ENCODE data around the gene FAAP24. TPM values are rescaled to one million over a fixed set of nuclear protein-coding genes. Genes with fewer than 3 reads are reported as not detected.
"Not testable (repeated sequence)": the region's sequence is repeated elsewhere in the genome, so short reads cannot be mapped to it uniquely, and the experiment has no call there.

Gene FAAP24
- total RNA-seq, 1 donor from 2014 or later = 10.7 TPM

- H3K4me3 Mint-ChIP-seq (ENCODE audit: low read depth); H3K36me3 Mint-ChIP-seq (ENCODE audit: low read depth); intact Hi-C loops (cut with micrococcal nuclease); H3K27ac Mint-ChIP-seq; H3K27me3 Mint-ChIP-seq (ENCODE audit: low read depth); DNase-seq (ENCODE audit: low spot score); H3K9me3 Mint-ChIP-seq; H3K4me1 Mint-ChIP-seq (ENCODE audit: low read depth): not testable (repeated sequence)
These were observed 30.3 kb downstream of the FAAP24 start for GRCh38 chr19:33002126-33002865.

GRCh38 chr19:33003424-33004024 lies 31.5 kb downstream of the FAAP24 start:
- H3K27me3 Mint-ChIP-seq (ENCODE audit: low read depth); H3K9me3 Mint-ChIP-seq; intact Hi-C loops (cut with micrococcal nuclease); H3K4me1 Mint-ChIP-seq (ENCODE audit: low read depth); DNase-seq (ENCODE audit: low spot score); H3K4me3 Mint-ChIP-seq (ENCODE audit: low read depth); H3K27ac Mint-ChIP-seq; H3K36me3 Mint-ChIP-seq (ENCODE audit: low read depth): not testable (repeated sequence)

- Mint-ChIP-seq H3K4me1 (ENCODE audit: low read depth) (peaks cover 5% of the 10 kb centered on the region), H3K27ac (no peak overlapping the region), H3K9me3 (no peaks in the 10 kb centered on the region), H3K4me3 (ENCODE audit: low read depth) (no peak overlapping the region), H3K27me3 (ENCODE audit: low read depth) (no peaks in the 10 kb centered on the region), H3K36me3 (ENCODE audit: low read depth) (no peaks in the 10 kb centered on the region)
- intact Hi-C loops (cut with micrococcal nuclease) = no loop called here
- DNase-seq (ENCODE audit: low spot score) = no peak
These were observed 33.4 kb downstream of the FAAP24 start for GRCh38 chr19:33005440-33005839.

GRCh38 chr19:33008738-33009137 lies 36.7 kb downstream of the FAAP24 start:
- H3K9me3 Mint-ChIP-seq = no peaks in the 10 kb centered on the region
- H3K4me1 Mint-ChIP-seq (ENCODE audit: low read depth) = no peaks in the 10 kb centered on the region
- H3K27ac Mint-ChIP-seq = no peak overlapping the region
- no peak for DNase-seq (ENCODE audit: low spot score)
- H3K4me3 Mint-ChIP-seq (ENCODE audit: low read depth) = no peak overlapping the region
- no peaks in the 10 kb centered on the region for H3K27me3 Mint-ChIP-seq (ENCODE audit: low read depth)
- intact Hi-C loops (cut with micrococcal nuclease) = no loop called here
- H3K36me3 Mint-ChIP-seq (ENCODE audit: low read depth) = no peaks in the 10 kb centered on the region

GRCh38 chr19:33010891-33011290 lies 38.8 kb downstream of the FAAP24 start:
- intact Hi-C loops (cut with micrococcal nuclease); H3K4me3 Mint-ChIP-seq (ENCODE audit: low read depth); H3K36me3 Mint-ChIP-seq (ENCODE audit: low read depth); H3K4me1 Mint-ChIP-seq (ENCODE audit: low read depth); DNase-seq (ENCODE audit: low spot score); H3K27ac Mint-ChIP-seq; H3K27me3 Mint-ChIP-seq (ENCODE audit: low read depth); H3K9me3 Mint-ChIP-seq: not testable (repeated sequence)

GRCh38 chr19:33022472-33023116 lies 50.6 kb downstream of the FAAP24 start:
- Mint-ChIP-seq H3K27me3 (ENCODE audit: low read depth) (no peaks in the 10 kb centered on the region), H3K9me3 (no peaks in the 10 kb centered on the region), H3K36me3 (ENCODE audit: low read depth) (no peaks in the 10 kb centered on the region), H3K27ac (no peak overlapping the region), H3K4me3 (ENCODE audit: low read depth) (no peak overlapping the region), H3K4me1 (ENCODE audit: low read depth) (no peaks in the 10 kb centered on the region)
- DNase-seq (ENCODE audit: low spot score) = no peak
- intact Hi-C loops (cut with micrococcal nuclease) = no loop called here

- intact Hi-C loops (cut with micrococcal nuclease) = no loop called here
- Mint-ChIP-seq H3K27ac (no peak overlapping the region), H3K27me3 (ENCODE audit: low read depth) (no peaks in the 10 kb centered on the region), H3K9me3 (peaks cover 4% of the 10 kb centered on the region), H3K4me3 (ENCODE audit: low read depth) (no peak overlapping the region), H3K4me1 (ENCODE audit: low read depth) (no peaks in the 10 kb centered on the region), H3K36me3 (ENCODE audit: low read depth) (no peaks in the 10 kb centered on the region)
- DNase-seq (ENCODE audit: low spot score) = no peak
These were observed 52.4 kb downstream of the FAAP24 start for GRCh38 chr19:33024398-33024797.

- DNase-seq (ENCODE audit: low spot score); H3K9me3 Mint-ChIP-seq; H3K27ac Mint-ChIP-seq; H3K36me3 Mint-ChIP-seq (ENCODE audit: low read depth); H3K4me1 Mint-ChIP-seq (ENCODE audit: low read depth); intact Hi-C loops (cut with micrococcal nuclease); H3K27me3 Mint-ChIP-seq (ENCODE audit: low read depth); H3K4me3 Mint-ChIP-seq (ENCODE audit: low read depth): not testable (repeated sequence)
These were observed 53.6 kb downstream of the FAAP24 start for GRCh38 chr19:33025468-33026238.

GRCh38 chr19:33026602-33027001 lies 54.6 kb downstream of the FAAP24 start:
- H3K9me3 Mint-ChIP-seq; DNase-seq (ENCODE audit: low spot score); H3K4me3 Mint-ChIP-seq (ENCODE audit: low read depth); intact Hi-C loops (cut with micrococcal nuclease); H3K27ac Mint-ChIP-seq; H3K27me3 Mint-ChIP-seq (ENCODE audit: low read depth); H3K36me3 Mint-ChIP-seq (ENCODE audit: low read depth); H3K4me1 Mint-ChIP-seq (ENCODE audit: low read depth): not testable (repeated sequence)

Other genes with a start within 250 kb of the FAAP24 start
- gene SLC7A9, start 102.5 kb upstream of the FAAP24 start, total RNA-seq = 0.21 TPM in 1 of 2 replicates, not detected in the other
- 17.3 and 18.0 TPM in 2 replicates for gene CEP89, start 284 bp upstream of the FAAP24 start, total RNA-seq
- gene RHPN2, start 92.6 kb downstream of the FAAP24 start, total RNA-seq = 3.5 and 5.0 TPM in 2 replicates
- 11.9 and 13.1 TPM in 2 replicates for gene GPATCH1, start 108.9 kb downstream of the FAAP24 start, total RNA-seq
- not detected in 2 replicates for gene WDR88, start 159.9 kb downstream of the FAAP24 start, total RNA-seq
- gene LRP3, start 222.1 kb downstream of the FAAP24 start, total RNA-seq = 0.21 and 0.30 TPM in 2 replicates

Measured in activated T-helper 2 cell treated with anti-CD3 and anti-CD28 coated beads, Interferon-gamma antibody, Interleukin-2, Interleukin-4, amounts not matched to agents 10 μg/mL and 5 μg/mL and 100 μg/mL, durations not matched to agents 14 hours and 24 hours and 36 hours (primary cell).